T-helper 2 cell treated with Interferon-gamma antibody and Interleukin-4, amounts not matched to agents 5 μg/mL and 100 μg/mL, for 36 hours (primary cell): Measurements from ENCODE around the gene C15orf62.
A peak's percentile ranks its signal among the peaks of the same experiment; 100 is the strongest.

Source experiments
- DNase-seq: peaks from one replicate; pipeline ENCODE4 v3.0.0; 2021; ENCODE audit warnings: low spot score
- H3K27ac Mint-ChIP-seq: one replicate; pipeline ENCODE4 v1.8.0; 2021; ENCODE audit warnings: mild to moderate bottlenecking, mixed read lengths
- H3K27me3 Mint-ChIP-seq: one replicate; pipeline ENCODE4 v1.8.0; 2021; ENCODE audit warnings: low read depth, mixed read lengths
- H3K36me3 Mint-ChIP-seq: one replicate; pipeline ENCODE4 v1.8.0; 2021; ENCODE audit warnings: low read depth, mixed read lengths
- H3K4me1 Mint-ChIP-seq: one replicate; pipeline ENCODE4 v1.8.0; 2021; ENCODE audit warnings: low read depth, mixed read lengths
- H3K4me3 Mint-ChIP-seq: one replicate; pipeline ENCODE4 v1.8.0; 2022; ENCODE audit warnings: mild to moderate bottlenecking, moderate library complexity, mixed read lengths
- H3K9me3 Mint-ChIP-seq: one replicate; pipeline ENCODE4 v1.8.0; 2021; ENCODE audit warnings: mixed read lengths

C15orf62 gene

GRCh38 chr15:40803076-40803475, 33.3 kb downstream of the C15orf62 start:
- H3K4me3 Mint-ChIP-seq = no peak overlapping the region
- no peaks in the 10 kb centered on the region for H3K27me3 Mint-ChIP-seq
- no peaks in the 10 kb centered on the region for H3K9me3 Mint-ChIP-seq
- DNase-seq = no peak
- H3K27ac Mint-ChIP-seq = no peak overlapping the region
- peaks cover 9% of the 10 kb centered on the region for H3K4me1 Mint-ChIP-seq
- H3K36me3 Mint-ChIP-seq = peaks cover 22% of the 10 kb centered on the region

- Mint-ChIP-seq H3K27ac (no peak overlapping the region), H3K27me3 (no peaks in the 10 kb centered on the region), H3K9me3 (no peaks in the 10 kb centered on the region), H3K4me3 (no peak overlapping the region), H3K36me3 (peaks cover 17% of the 10 kb centered on the region), H3K4me1 (peaks cover 13% of the 10 kb centered on the region)
- DNase-seq = no peak
Measured at GRCh38 chr15:40803688-40804087, 33.9 kb downstream of the C15orf62 start.

GRCh38 chr15:40806672-40807027, 36.9 kb downstream of the C15orf62 start:
- Mint-ChIP-seq H3K4me1 (peaks cover 13% of the 10 kb centered on the region), H3K27ac (peak overlapping the region; percentile 99), H3K9me3 (no peaks in the 10 kb centered on the region), H3K4me3 (peak overlapping the region; percentile 98), H3K36me3 (peaks cover 23% of the 10 kb centered on the region), H3K27me3 (no peaks in the 10 kb centered on the region)
- DNase-seq = no peak

- peak within 1 kb of the TSS; percentile 98 for H3K4me3 Mint-ChIP-seq
- H3K27me3 Mint-ChIP-seq = no peaks in the 10 kb centered on the region
- no peaks in the 10 kb centered on the region for H3K9me3 Mint-ChIP-seq
- peak within 1 kb of the TSS; percentile 99 for H3K27ac Mint-ChIP-seq
- peaks cover 13% of the 10 kb centered on the region for H3K4me1 Mint-ChIP-seq
- DNase-seq = peak; percentile 95
- peaks cover 20% of the 10 kb centered on the region for H3K36me3 Mint-ChIP-seq
Measured at GRCh38 chr15:40807028-40807887, 37.5 kb downstream of the C15orf62 start, which contains the start of the genes DNAJC17 and ZFYVE19. TSS of gene DNAJC17 (minus strand) at chr15:40807473. CDS start at chr15:40807446, 27 bp downstream. TSS of gene ZFYVE19 (plus strand) at chr15:40807089. CDS start at chr15:40807590, 501 bp downstream.

GRCh38 chr15:40807888-40808461, 38.2 kb downstream of the C15orf62 start:
- Mint-ChIP-seq H3K27me3 (no peaks in the 10 kb centered on the region), H3K4me1 (peaks cover 13% of the 10 kb centered on the region), H3K36me3 (peaks cover 20% of the 10 kb centered on the region), H3K9me3 (no peaks in the 10 kb centered on the region), H3K4me3 (peak overlapping the region; percentile 98), H3K27ac (peak overlapping the region; percentile 65)
- no peak for DNase-seq

- Mint-ChIP-seq H3K4me3 (peak overlapping the region; percentile 98), H3K27me3 (no peaks in the 10 kb centered on the region), H3K9me3 (no peaks in the 10 kb centered on the region), H3K4me1 (peaks cover 13% of the 10 kb centered on the region), H3K36me3 (peaks cover 17% of the 10 kb centered on the region), H3K27ac (no peak overlapping the region)
- DNase-seq = no peak
Measured at GRCh38 chr15:40808861-40809450, 39.2 kb downstream of the C15orf62 start.

GRCh38 chr15:40812721-40813425, 43.1 kb downstream of the C15orf62 start:
- Mint-ChIP-seq H3K36me3 (peaks cover 16% of the 10 kb centered on the region), H3K27me3 (no peaks in the 10 kb centered on the region), H3K4me3 (no peak overlapping the region), H3K4me1 (peaks cover 7% of the 10 kb centered on the region), H3K27ac (peak overlapping the region; percentile 8), H3K9me3 (no peaks in the 10 kb centered on the region)
- no peak for DNase-seq

GRCh38 chr15:40815042-40815698, 45.4 kb downstream of the C15orf62 start:
- H3K4me1 Mint-ChIP-seq = no peaks in the 10 kb centered on the region
- H3K9me3 Mint-ChIP-seq = no peaks in the 10 kb centered on the region
- H3K27ac Mint-ChIP-seq = no peak overlapping the region
- H3K27me3 Mint-ChIP-seq = no peaks in the 10 kb centered on the region
- peaks cover 12% of the 10 kb centered on the region for H3K36me3 Mint-ChIP-seq
- no peak overlapping the region for H3K4me3 Mint-ChIP-seq
- DNase-seq = no peak

- no peaks in the 10 kb centered on the region for H3K9me3 Mint-ChIP-seq
- DNase-seq = no peak
- H3K4me3 Mint-ChIP-seq = no peak overlapping the region
- H3K27me3 Mint-ChIP-seq = peaks cover 1% of the 10 kb centered on the region
- peaks cover 3% of the 10 kb centered on the region for H3K36me3 Mint-ChIP-seq
- no peak overlapping the region for H3K27ac Mint-ChIP-seq
- H3K4me1 Mint-ChIP-seq = no peaks in the 10 kb centered on the region
Measured at GRCh38 chr15:40819048-40819447, 49.3 kb downstream of the C15orf62 start.

GRCh38 chr15:40821195-40821594, 51.4 kb downstream of the C15orf62 start:
- Mint-ChIP-seq H3K9me3 (no peaks in the 10 kb centered on the region), H3K27ac (no peak overlapping the region), H3K27me3 (peaks cover 5% of the 10 kb centered on the region), H3K4me3 (no peak overlapping the region), H3K36me3 (no peaks in the 10 kb centered on the region), H3K4me1 (no peaks in the 10 kb centered on the region)
- DNase-seq = no peak
